Activated T-helper 1 cell treated with Interleukin-2 at 50 U/mL for 16 hours (primary cell): ENCODE data around the gene PRKAB2.
"Not testable (repeated sequence)": the region's sequence is repeated elsewhere in the genome, so short reads cannot be mapped to it uniquely, and the experiment has no call there.

Experiments
- DNase-seq: peaks from one replicate; pipeline ENCODE4 v3.0.0-alpha.2; 2020; ENCODE audit warnings: low read depth

The PRKAB2 gene, protein sequence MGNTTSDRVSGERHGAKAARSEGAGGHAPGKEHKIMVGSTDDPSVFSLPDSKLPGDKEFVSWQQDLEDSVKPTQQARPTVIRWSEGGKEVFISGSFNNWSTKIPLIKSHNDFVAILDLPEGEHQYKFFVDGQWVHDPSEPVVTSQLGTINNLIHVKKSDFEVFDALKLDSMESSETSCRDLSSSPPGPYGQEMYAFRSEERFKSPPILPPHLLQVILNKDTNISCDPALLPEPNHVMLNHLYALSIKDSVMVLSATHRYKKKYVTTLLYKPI

GRCh38 chr1:147172168-147173016, at the start of gene PRKAB2:
Gene PRKAB2, minus strand, starts transcription at chr1:147172470. Its CDS starts 326 bp downstream, at chr1:147172144.
- DNase-seq: peak; percentile 81

DNA sequence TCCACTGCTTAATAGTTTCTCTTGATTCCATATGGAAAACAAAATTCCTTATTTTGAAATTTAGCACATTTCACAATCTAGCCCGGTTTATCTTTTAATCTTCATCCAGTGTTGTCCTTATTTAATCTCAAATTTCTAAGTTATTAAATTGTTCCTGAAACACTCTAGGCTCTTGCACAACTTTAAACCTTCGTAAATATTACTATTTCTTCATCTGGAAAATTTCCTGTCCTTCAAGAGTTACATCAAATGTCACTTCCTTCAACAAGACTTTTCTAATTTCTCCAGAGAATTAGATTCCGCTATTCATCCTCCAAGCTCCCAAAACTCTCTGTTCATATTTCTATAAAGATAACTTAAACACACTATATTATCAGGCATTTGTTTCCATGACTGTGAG, 46.3 kb upstream of the PRKAB2 start:
- no peak for DNase-seq

DNA sequence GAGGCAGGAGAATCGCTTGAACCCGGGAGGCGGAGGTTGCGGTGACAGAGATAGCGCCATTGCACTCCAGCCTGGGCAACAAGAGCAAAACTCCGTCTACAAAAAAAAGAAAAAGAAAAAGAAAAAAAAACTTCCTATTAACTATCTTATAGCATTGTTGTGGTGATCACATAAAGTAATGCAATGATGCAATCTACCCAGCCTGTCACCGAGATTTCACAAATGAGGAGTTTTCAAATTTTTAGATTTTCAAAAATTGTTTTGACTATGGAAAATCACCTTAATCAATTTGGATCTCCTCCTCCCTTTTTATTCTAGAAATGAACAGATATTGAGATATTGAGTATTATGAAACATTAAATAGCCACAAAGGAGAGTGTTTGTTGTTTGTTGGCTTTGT, 44.9 kb upstream of the PRKAB2 start:
- no peak for DNase-seq

DNA sequence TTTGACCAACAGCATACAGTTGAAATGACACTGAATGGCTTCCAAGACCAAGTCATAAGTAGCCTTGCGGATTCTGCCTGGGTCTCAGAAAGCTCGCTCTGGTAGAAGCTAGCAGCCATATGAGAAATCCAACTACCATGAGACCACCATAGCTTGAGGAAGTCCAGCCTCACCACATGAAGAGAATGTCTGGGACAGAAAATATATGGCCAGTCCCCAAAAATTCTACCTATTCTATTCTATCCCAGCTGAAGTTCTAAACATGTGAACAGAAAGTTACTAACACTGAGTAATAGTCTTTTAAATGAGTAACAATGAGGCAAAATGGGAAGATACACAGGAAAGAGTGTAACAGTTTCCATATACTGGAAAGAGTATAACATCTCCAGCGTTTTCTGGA, 43.9 kb upstream of the PRKAB2 start:
- DNase-seq: no peak

- no peak for DNase-seq
Observed at GRCh38 chr1:147215540-147215916, 43.3 kb upstream of the PRKAB2 start.

DNA sequence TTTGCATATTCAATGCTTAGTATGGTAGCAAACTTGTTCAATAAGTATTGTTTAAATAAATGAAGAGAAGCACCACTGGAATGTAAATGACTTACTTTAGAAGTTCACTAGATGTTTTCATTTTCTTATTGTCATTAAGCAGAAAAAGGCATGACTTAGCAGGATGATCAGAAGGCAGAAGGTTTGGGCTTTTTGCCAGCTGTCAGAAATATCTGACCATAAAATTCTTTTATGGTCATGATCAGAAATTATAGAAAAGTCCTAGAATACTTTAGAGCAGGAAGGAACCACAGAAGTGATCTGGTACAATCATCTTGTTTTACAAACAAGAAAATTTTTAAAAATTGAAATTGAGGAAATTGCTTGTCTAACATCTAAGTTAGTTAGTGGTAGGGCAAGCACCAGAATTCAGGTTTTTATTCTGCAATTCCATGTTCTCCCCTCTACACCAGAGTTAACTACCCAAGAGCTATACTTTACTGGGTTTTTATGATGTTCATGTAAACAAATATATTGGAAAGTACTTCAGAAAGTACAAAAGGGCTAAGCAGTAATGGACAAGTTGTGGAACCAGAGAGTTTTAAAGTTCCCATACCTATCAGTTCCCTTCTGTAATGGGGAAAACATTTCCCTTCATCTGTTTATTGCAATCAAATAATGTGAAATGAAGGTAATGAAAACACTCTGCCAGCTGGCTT, 42.7 kb upstream of the PRKAB2 start:
- DNase-seq: no peak

DNA sequence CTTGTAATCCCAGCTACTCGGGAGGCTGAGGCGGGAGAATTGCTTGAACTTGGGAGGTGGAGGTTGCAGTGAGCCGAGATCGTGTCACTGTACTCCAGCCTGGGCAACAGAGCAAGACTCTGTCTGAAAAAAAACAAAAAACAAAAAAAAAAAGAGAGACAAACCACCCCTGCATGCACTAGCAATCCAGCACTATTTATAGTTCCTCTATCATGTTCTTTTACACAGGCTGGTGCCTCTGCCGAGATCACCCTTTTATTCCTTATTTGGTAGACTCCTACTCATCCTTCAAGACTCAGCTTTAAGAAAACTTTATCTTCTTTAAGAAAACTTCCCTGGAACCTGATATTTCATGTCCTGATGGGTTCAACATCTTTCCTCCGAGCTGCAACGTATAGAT, 42.1 kb upstream of the PRKAB2 start:
- DNase-seq: no peak

DNA sequence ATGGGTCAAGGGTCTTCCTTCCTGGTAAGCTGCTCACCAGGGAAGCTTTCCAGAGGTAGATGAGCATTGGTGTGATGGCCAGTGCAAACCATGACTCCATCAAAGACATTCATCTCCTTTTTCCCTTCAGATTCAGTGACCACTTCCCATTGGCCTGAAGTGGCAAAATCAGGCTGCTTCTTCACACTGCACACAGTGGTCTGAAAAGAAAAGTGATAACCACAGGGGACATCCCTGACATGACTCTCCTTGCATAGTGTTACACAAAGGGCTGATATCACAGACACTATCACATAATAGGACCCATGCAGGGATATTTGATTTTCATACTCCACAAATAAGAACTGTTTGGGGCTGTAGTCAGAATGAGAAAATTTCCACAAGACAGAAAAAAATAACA, 41.0 kb upstream of the PRKAB2 start:
- no peak for DNase-seq

DNA sequence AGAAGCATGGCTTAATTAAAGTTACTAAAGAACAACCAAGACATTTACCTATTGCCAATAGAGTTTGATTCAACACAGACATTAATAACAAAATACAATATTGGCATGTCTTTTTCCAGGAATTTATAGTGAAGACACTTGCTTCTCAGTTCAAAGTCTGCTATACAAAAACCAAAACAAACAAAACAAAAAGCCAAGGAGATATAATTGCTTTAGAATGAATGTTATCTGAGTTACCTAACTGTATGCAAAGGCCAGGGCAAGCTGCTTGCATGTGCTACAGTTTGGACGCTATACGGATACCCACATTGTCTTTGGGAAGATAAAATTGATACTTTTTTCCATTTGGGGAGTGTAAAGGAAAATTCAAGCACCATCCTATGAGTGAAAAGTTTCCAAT, 39.3 kb upstream of the PRKAB2 start:
- DNase-seq: no peak

DNA sequence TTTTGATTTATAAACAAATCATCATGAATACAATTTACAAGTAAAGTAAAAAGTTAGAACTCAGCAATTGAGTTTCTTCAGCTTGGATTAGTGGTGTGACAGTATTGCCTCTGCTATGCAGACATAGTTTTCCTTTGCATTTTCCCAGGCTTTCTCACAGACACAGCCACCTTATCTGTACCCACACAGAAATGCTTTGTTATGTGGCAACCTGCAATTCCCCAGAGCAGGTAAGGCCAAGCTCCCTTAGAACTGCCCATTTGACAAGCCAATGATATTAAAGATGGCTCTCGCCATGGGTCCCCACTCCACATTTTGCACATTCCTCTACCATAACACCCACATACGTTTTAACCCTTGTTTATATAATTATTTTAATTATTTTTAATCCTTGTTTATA, 38.7 kb upstream of the PRKAB2 start:
- no peak for DNase-seq

DNA sequence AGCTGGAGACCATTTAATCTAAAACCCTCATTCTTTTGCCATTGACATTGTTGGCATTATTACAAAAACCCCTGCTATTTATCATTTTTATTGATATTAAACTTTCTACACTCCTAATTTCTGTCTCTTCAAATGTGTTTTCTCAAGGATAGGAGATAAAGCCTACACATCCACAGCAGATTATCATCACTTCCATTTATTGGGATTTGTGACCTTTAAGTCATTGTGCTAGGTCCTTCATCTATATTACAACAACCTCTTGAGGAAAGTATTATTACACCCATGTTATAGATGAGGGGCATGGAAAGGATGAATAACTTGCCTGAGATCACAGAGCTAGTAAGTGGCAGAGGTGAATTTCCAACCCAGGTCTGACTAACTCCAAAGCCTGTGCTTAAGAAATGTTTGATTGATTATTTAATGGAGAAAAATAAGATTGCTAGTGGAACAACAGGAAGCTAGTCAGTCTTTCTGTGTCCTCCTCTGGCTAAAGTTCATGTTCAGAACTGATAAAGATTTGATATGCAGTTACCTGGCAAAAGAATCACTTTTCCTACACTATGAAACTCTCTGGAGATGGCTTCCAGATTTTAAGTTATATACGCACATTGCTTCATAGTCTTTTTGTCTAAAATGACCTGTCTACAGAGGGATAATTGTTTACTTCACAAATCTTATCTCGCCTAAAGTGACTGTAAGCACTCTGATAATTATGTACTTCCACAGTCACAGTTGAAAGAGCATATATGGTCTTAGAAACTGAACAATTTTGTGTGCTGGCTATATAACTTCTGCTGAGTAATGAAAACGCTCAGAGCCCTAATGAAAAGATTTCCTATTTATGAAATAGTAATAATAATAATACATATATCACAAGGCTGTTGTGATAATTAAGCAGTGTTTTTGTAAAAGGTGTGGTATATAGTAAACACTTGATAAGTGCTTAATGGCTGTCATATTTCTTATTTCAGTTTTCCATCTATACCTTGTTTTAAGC, 37.9 kb upstream of the PRKAB2 start:
- DNase-seq: no peak

GRCh38 chr1:147208619-147209018, 36.3 kb upstream of the PRKAB2 start:
- DNase-seq: no peak

- no peak for DNase-seq
Observed at GRCh38 chr1:147207192-147207591, 34.9 kb upstream of the PRKAB2 start.

DNA sequence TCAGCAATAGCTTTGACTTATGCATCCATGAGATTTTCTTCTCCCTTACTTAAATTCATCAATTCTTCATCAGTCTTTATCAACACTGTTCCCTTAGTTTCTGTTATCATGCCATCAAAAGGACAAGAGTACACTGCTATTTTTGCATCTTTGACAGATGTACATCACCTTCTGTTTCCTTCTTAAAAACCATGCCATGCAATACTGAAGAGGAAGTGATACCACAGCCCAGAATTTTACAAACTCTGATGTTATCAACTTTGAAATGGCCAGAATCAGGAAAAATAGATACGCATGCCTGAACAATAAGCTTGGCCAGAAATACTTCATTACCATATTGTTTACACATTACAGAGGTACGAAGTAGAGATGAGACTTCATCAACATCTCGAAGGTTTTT, 31.8 kb upstream of the PRKAB2 start:
- DNase-seq: no peak

DNA sequence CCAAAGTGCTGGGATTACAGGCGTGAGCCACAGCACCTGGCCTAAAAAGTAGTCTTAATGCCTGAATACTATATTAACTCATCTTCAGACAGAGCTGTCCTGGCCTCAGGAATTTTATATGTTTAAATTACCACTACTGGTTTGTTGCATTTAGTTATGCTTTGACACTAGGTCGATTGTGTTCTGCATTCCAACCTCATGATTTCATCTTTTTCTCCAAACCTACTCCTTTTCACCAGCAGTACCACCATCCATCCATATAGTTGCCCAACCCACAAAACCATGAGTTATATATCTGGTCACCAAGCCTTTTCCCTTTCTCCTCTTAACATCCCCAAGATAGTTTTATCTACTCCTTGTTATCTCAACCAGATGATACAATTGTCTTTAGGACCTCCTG, 30.3 kb upstream of the PRKAB2 start:
- no peak for DNase-seq

DNA sequence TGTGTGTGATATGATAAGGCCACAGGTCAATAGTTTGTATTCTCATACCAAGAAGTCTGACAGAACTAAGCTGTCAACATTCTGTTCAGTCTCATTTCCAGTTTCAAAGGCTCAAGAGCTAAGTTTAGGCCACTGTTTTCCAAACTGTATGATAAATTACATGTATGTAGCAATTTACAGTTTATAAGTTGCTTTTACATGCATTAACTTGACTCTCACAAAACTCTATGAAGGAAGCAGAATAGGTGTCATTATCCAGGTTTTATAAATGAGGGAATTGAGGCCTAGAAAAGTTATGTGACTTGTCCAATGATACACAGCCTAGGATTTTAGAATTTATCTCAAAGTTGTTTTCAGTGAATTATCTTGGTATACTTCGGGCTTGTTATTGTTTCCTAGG, 29.5 kb upstream of the PRKAB2 start:
- no peak for DNase-seq

GRCh38 chr1:147201276-147201675, 29.0 kb upstream of the PRKAB2 start:
- DNase-seq: no peak

DNA sequence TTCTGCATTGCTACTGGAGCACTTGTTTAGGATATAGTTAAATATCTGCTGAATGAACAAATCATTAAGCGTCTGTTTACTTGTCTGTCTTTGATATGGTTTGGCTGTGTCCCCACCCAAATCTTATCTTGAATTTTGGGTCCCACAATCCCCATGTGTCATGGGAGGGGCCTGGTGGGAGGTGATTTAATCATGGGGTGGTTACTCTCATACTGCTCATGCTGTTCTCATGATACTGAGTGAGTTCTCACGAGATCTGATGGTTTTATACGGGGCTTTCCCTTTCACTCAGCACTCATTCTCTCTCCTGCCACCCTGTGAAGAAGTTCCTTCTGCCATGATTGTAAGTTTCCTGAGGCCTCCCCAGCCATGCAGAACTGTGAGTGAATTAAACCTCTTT, 25.1 kb upstream of the PRKAB2 start:
- not testable (repeated sequence) for DNase-seq

- DNase-seq: no peak
Observed at GRCh38 chr1:147189514-147189913, 17.2 kb upstream of the PRKAB2 start.

DNA sequence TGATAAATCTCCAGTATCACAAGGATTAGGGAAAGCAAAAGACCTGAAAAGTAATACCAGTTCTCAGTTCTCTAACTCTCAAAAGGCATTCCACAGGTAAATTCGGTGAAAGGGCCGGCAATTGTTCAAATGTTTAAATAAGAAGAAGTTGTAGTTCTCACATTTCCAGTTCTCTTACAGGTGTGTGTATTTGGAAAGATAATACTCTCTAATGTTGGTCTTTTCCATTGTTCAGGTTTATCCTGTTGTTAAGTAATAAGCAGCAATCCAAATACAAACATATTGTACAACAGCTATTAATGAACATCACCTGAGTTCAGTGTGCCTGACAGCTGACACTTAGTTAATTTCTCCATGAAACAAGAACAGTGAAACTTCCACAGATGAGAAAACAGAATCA, 13.2 kb upstream of the PRKAB2 start:
- DNase-seq: no peak

DNA sequence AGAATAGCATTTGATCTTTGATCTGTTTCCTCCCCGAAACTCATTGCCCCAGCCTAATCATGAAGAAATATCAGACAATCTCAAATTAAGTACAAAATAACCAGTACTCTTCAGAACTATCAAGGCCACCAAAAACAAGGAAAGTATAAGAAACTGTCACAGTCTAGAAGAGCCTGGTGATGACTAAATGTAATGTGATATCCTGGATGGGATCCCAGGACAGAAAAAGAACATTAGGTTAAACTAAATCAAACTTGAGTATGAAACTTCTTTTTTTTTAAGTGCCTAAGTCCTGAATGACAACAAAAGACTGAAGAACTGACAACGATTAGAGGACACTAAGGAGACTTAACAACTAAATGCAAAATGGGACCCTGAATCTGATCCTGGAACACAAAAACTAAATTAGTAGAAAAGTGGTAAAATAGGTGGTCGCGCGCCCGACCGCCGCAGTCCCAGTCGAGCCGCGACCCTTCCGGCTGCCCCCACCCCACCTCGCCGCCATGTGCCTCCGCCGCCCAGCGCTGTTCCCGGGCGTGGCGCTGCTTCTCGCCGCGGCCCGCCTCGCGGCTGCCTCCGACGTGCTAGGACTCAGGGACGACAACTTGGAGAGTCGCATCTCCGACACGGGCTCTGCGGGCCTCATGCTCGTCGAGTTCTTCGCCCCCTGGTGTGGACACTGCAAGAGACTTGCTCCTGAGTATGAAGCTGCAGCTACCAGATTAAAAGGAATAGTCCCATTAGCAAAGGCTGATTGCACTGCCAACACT, 5.5 kb upstream of the PRKAB2 start:
- no peak for DNase-seq
